H1 (cell line): ENCODE data around the gene RASAL2. TPM values are rescaled to one million over a fixed set of nuclear protein-coding genes. Genes with fewer than 3 reads are reported as not detected.

Source experiments
- CTCF ChIA-PET: fragments of 300-600 bp; sonication (Branson Sonifier 250); formaldehyde crosslinking; loops from one replicate; lab custom pipeline; 2021; ENCODE audit not compliant: partially characterized antibody; lab: Charles Lee
- POLR2A ChIA-PET: fragments of 300-600 bp; sonication (Branson Sonifier 250); formaldehyde crosslinking; loops from one replicate; lab custom pipeline; 2021; ENCODE audit warnings: inconsistent platforms; ENCODE audit not compliant: partially characterized antibody; lab: Charles Lee
- DNase-seq, 2 experiments: peaks; one replicate each; pipeline versions ENCODE4 v3.0.0 to v3.0.0-alpha.2; 2010 to 2022; ENCODE audit warnings: low spot score in 2 of 2, low read depth in 1 of 2, mixed read lengths in 1 of 2
- FAIRE-seq: peaks from 2 replicates; lab custom pipeline; 2011; peaks lifted over from hg19 to GRCh38; lab: Jason Lieb, UNC
- H2AFZ ChIP-seq: 2 replicates; pipeline ENCODE4 v1.8.1; 2012; ENCODE audit warnings: low read length, inconsistent platforms
- H2AK5ac ChIP-seq: 2 replicates; pipeline ENCODE4 v1.6.1; 2013; ENCODE audit warnings: low read depth, low read length
- H2BK120ac ChIP-seq: replicated peaks from 2 replicates; pipeline ENCODE3; 2013; ENCODE audit warnings: low read depth, low read length, inconsistent platforms
- H2BK12ac ChIP-seq: 2 replicates; pipeline ENCODE4 v1.6.1; 2013; ENCODE audit warnings: low read depth, low read length
- H2BK15ac ChIP-seq: 2 replicates; pipeline ENCODE4 v1.6.1; 2013; ENCODE audit warnings: low read length
- H2BK20ac ChIP-seq: 2 replicates; pipeline ENCODE4 v1.6.1; 2013; ENCODE audit warnings: low read length
- H2BK5ac ChIP-seq: 2 replicates; pipeline ENCODE4 v1.6.1; 2013; ENCODE audit warnings: low read depth, low read length
- H3K14ac ChIP-seq: 2 replicates; pipeline ENCODE4 v1.6.1; 2013; ENCODE audit warnings: inconsistent platforms; ENCODE audit not compliant: insufficient read length
- H3K18ac ChIP-seq: 2 replicates; pipeline ENCODE4 v1.6.1; 2013; ENCODE audit warnings: low read length; ENCODE audit errors: extremely low read depth
- H3K23ac ChIP-seq: 2 replicates; pipeline ENCODE4 v1.6.1; 2013; ENCODE audit warnings: inconsistent platforms; ENCODE audit not compliant: insufficient read length
- H3K23me2 ChIP-seq: 2 replicates; pipeline ENCODE4 v1.6.1; 2013; ENCODE audit warnings: low read depth, low read length
- H3K27ac ChIP-seq: 2 replicates; pipeline ENCODE4 v1.6.1; 2011; ENCODE audit warnings: low read depth, low read length, inconsistent platforms
- H3K27me3 ChIP-seq, 4 experiments: replicated peaks in 1 of 4; 1 replicate in 1 of 4; 2 replicates in 3 of 4; pipeline versions ENCODE4 v1.6.1 to v1.8.1; 2011 to 2013; ENCODE audit warnings: low read length in 3 of 4, mild to moderate bottlenecking in 3 of 4, inconsistent platforms in 2 of 4, mixed read lengths in 2 of 4, moderate library complexity in 1 of 4; ENCODE audit not compliant: control insufficient read depth in 3 of 4, insufficient read depth in 3 of 4; ENCODE audit errors: extremely low read depth in 1 of 4
- H3K36me3 ChIP-seq, 4 experiments: 2 replicates each; pipeline versions ENCODE4 v1.6.1 to v1.8.1; 2011 to 2013; ENCODE audit warnings: mild to moderate bottlenecking in 4 of 4, low read length in 3 of 4, moderate library complexity in 2 of 4, control low read depth in 1 of 4, inconsistent platforms in 1 of 4; ENCODE audit not compliant: insufficient read depth in 4 of 4, control insufficient read depth in 2 of 4
- H3K4ac ChIP-seq: replicated peaks from 2 replicates; pipeline ENCODE3; 2013; ENCODE audit warnings: low read length, low read depth, mixed read lengths, inconsistent platforms; ENCODE audit not compliant: insufficient read length
- H3K4me1 ChIP-seq, 4 experiments: replicated peaks in 1 of 4; 1 replicate in 1 of 4; 2 replicates in 3 of 4; pipeline versions ENCODE4 v1.6.1 to v1.8.1; 2011 to 2013; ENCODE audit warnings: low read length in 3 of 4, inconsistent platforms in 2 of 4, mixed read lengths in 1 of 4; ENCODE audit not compliant: insufficient read depth in 4 of 4, control insufficient read depth in 3 of 4
- H3K4me2 ChIP-seq, 2 experiments: 2 replicates each; pipeline versions ENCODE4 v1.6.1 to v1.8.1; 2011 to 2013; ENCODE audit warnings: low read depth in 2 of 2, low read length in 2 of 2, control low read depth in 1 of 2, inconsistent platforms in 1 of 2, mild to moderate bottlenecking in 1 of 2; ENCODE audit not compliant: insufficient read depth in 1 of 2
- H3K4me3 ChIP-seq, 4 experiments: fragments of 200-600, 300-600 bp in 1 of 4; sonication (generic), shearing (Covaris generic), sonication (Bioruptor Twin) in 1 of 4; 2 replicates each; pipeline versions ENCODE4 v1.5.1 to v1.8.1; 2011 to 2016; ENCODE audit warnings: low read length in 4 of 4, low read depth in 3 of 4, control low read depth in 2 of 4, inconsistent platforms in 2 of 4, mild to moderate bottlenecking in 2 of 4, mixed read lengths in 1 of 4, moderate library complexity in 1 of 4; ENCODE audit not compliant: insufficient read depth in 2 of 4; ENCODE audit errors: extremely low read depth in 1 of 4
- H3K56ac ChIP-seq: replicated peaks from 2 replicates; pipeline ENCODE3; 2013; ENCODE audit warnings: low read depth, mild to moderate bottlenecking, mixed read lengths, low read length, inconsistent platforms; ENCODE audit not compliant: insufficient read length
- H3K79me1 ChIP-seq: 2 replicates; pipeline ENCODE4 v1.6.1; 2013; ENCODE audit warnings: low read depth, low read length, control low read depth
- H3K79me2 ChIP-seq, 2 experiments: 2 replicates each; pipeline versions ENCODE4 v1.6.1 to v1.8.1; 2012 to 2013; ENCODE audit warnings: low read length in 2 of 2, mild to moderate bottlenecking in 2 of 2, inconsistent platforms in 1 of 2; ENCODE audit not compliant: insufficient read depth in 2 of 2, control insufficient read depth in 1 of 2
- H3K9ac ChIP-seq, 4 experiments: replicated peaks in 1 of 4; 1 replicate in 1 of 4; 2 replicates in 3 of 4; pipeline versions ENCODE4 v1.6.1 to v1.8.1; 2011 to 2013; ENCODE audit warnings: low read depth in 3 of 4, low read length in 3 of 4, control low read depth in 2 of 4, mild to moderate bottlenecking in 2 of 4, moderate library complexity in 2 of 4, inconsistent platforms in 1 of 4; ENCODE audit errors: extremely low read depth in 1 of 4
- H3K9me3 ChIP-seq, 2 experiments: 2 replicates each; pipeline versions ENCODE4 v1.6.1 to v1.8.1; 2012 to 2013; ENCODE audit warnings: mild to moderate bottlenecking in 2 of 2, moderate library complexity in 2 of 2, control low read depth in 1 of 2, inconsistent platforms in 1 of 2, low read depth in 1 of 2, low read length in 1 of 2, mixed read lengths in 1 of 2; ENCODE audit not compliant: insufficient read depth in 2 of 2
- H4K20me1 ChIP-seq, 2 experiments: replicated peaks in 1 of 2; 2 replicates each; pipeline versions ENCODE3 to v1.8.1; 2011 to 2013; ENCODE audit warnings: inconsistent platforms in 2 of 2, low read length in 2 of 2, mild to moderate bottlenecking in 1 of 2; ENCODE audit not compliant: insufficient read depth in 2 of 2, control insufficient read depth in 1 of 2
- H4K5ac ChIP-seq: 2 replicates; pipeline ENCODE4 v1.6.1; 2013; ENCODE audit warnings: low read length, low read depth, mixed read lengths, inconsistent platforms; ENCODE audit not compliant: insufficient read length
- H4K8ac ChIP-seq: 2 replicates; pipeline ENCODE4 v1.8.0; 2013; ENCODE audit warnings: mild to moderate bottlenecking, moderate library complexity, low read length, inconsistent platforms; ENCODE audit not compliant: insufficient read depth; ENCODE audit errors: extremely low read depth
- H4K91ac ChIP-seq: replicated peaks from 2 replicates; pipeline ENCODE3; 2013; ENCODE audit warnings: low read length, mixed read lengths, inconsistent platforms; ENCODE audit not compliant: insufficient read length
- EP300 ChIP-seq, 2 experiments: IDR thresholded peaks; 1 replicate in 1 of 2; 2 replicates in 1 of 2; pipeline ENCODE4 v1.6.1; 2011 to 2012; ENCODE audit warnings: low read depth in 2 of 2, low read length in 2 of 2, mild to moderate bottlenecking in 2 of 2, borderline replicate concordance in 1 of 2, inconsistent platforms in 1 of 2, moderate library complexity in 1 of 2
- SUZ12 ChIP-seq: fragments of 200-600 bp; sonication (generic); IDR thresholded peaks from 2 replicates; pipeline ENCODE4 v1.6.1; 2012; ENCODE audit warnings: mild to moderate bottlenecking, inconsistent platforms, low read length, moderate library complexity, mixed read lengths
- ZNF274 ChIP-seq: IDR thresholded peaks from 2 replicates; pipeline ENCODE4 v1.7.0; 2012; ENCODE audit warnings: low read length, borderline replicate concordance; ENCODE audit errors: extremely low read depth
- polyA plus RNA-seq, 7 experiments: library from polyadenylated mRNA; depleted of rRNA in 3 of 7; stranded (reverse) in 5 of 7; unstranded in 2 of 7; fragments of >200 nt in 5 of 7; fragments of 200-250 nt in 2 of 7; gene quantifications; 1 replicate in 5 of 7; 2 replicates in 1 of 7; 4 replicates in 1 of 7; pipeline versions ENCODE4 v1.2.1 to v1.2.3, GENCODE V29; 2011 to 2013; ENCODE audit warnings: missing spikeins in 2 of 7, mixed read lengths in 2 of 7
- total RNA-seq: library from RNA; stranded (reverse); fragmentation: NEBNext Ultra II Directional; extraction: Animal tissue kit (Norgen Biotek cat#: 25700); gene quantifications from 2 replicates; pipeline ENCODE4 v1.2.1, GENCODE V29; 2021

RASAL2 gene
- total and polyA plus RNA-seq, 2 of the 8 experiments (the other 6 are each of a cell fraction or from before 2014, with no cell fraction given) = 15.9 to 32.5 TPM

- Histone ChIP-seq H3K4me2 (no peak overlapping the region), H3K18ac (no peak overlapping the region), H2BK12ac (no peak overlapping the region), H2BK120ac (no peak overlapping the region), H3K4me3 (no peak overlapping the region), H2BK5ac (no peak overlapping the region), H4K5ac (no peak overlapping the region), H2BK15ac (no peak overlapping the region), H3K27me3 (no peaks in the 10 kb centered on the region), H2AK5ac (no peak overlapping the region), H2AFZ (no peak overlapping the region), H2BK20ac (no peak overlapping the region), H3K9ac (peak overlapping the region in 1 of 4 experiments; percentile 8; a peak in 1 of 7 replicates), H3K9me3 (no peaks in the 10 kb centered on the region), H3K36me3 (peaks cover 0 to 15% (median 6%) of the 10 kb centered on the region in 4 experiments; a peak in 6 of 8 replicates), H4K8ac (no peak overlapping the region; the same call in 1 of the 2 replicates), H4K20me1 (no peaks in the 10 kb centered on the region), H3K23ac (no peak overlapping the region), H3K14ac (no peak overlapping the region), H3K79me1 (0 out of 2 replicates have a peak, but pooled peaks cover 3% of the 10 kb centered on the region), H3K4ac (no peak overlapping the region), H4K91ac (no peak overlapping the region), H3K27ac (no peak overlapping the region), H3K56ac (no peak overlapping the region), H3K79me2 (no peaks in the 10 kb centered on the region), H3K4me1 (peaks cover 0 to 3% (median 0%) of the 10 kb centered on the region in 4 experiments; a peak in 1 of 7 replicates), H3K23me2 (no peaks in the 10 kb centered on the region)
- ChIA-PET CTCF (interaction anchor here (0.6 to 10.0 kb wide), 8 partner anchors 9 to 416 kb away, joined by 3 to 95 read pairs (median 4); no protein-coding TSS in a partner anchor), POLR2A (no interaction called here)
- DNase-seq (no peak), FAIRE-seq (no peak)
- no peak for TF ChIP-seq ZNF274
- TF ChIP-seq EP300 (IDR thresholded peaks at IDR 0.05; ENCODE audit: borderline replicate concordance in 1 of 2, low read depth in 2 of 2, low read length in 2 of 2) = no peak
- no peak for TF ChIP-seq SUZ12
These were observed 378.6 kb downstream of the RASAL2 start for GRCh38 chr1:178472531-178472930.
